AG04449 (cell line): ENCODE data around the gene FBXO46.
A peak's percentile ranks its signal among the peaks of the same experiment; 100 is the strongest.

Experiments used
- CTCF ChIA-PET: fragments of 350-600 bp; formaldehyde crosslinking; extraction: SDS; loops from one replicate; lab custom pipeline; 2021; ENCODE audit warnings: antibody characterized with exemption; lab: Yijun Ruan, JAX
- POLR2A ChIA-PET: fragments of 400-600, 350-600 bp; formaldehyde crosslinking; extraction: SDS; loops from one replicate; lab custom pipeline; 2020; ENCODE audit warnings: antibody characterized with exemption, inconsistent platforms; lab: Yijun Ruan, JAX
- DNase-seq: peaks from one replicate; pipeline ENCODE4 v3.0.0-alpha.2; 2010; ENCODE audit warnings: low read depth, low spot score
- H3K4me3 ChIP-seq: 2 replicates; pipeline ENCODE4 v1.5.1; 2011; ENCODE audit warnings: low read depth, mild to moderate bottlenecking, control low read depth, low read length
- CTCF ChIP-seq: IDR thresholded peaks from one replicate; pipeline ENCODE4 v1.5.1; 2011; ENCODE audit warnings: mild to moderate bottlenecking, moderate library complexity, low read length, control low read depth, inconsistent platforms; ENCODE audit not compliant: insufficient read depth; ENCODE audit errors: missing control alignments

The FBXO46 gene

GRCh38 chr19:45668342-45668871, 62.3 kb downstream of the FBXO46 start:
- TF ChIP-seq CTCF: no peak
- ChIA-PET CTCF (interaction anchor here (0.9 to 3.7 kb wide), 5 partner anchors 10 to 26 kb away, joined by 3 to 25 read pairs (median 5); partner anchors contain the start of gene QPCTL), POLR2A (interaction anchor here (1.0 kb wide), 1 partner anchor 26 kb away, joined by 3 read pairs; no protein-coding TSS in a partner anchor)
- DNase-seq: no peak
- H3K4me3 ChIP-seq: peak overlapping the region; percentile 59

GRCh38 chr19:45667620-45668341, 62.9 kb downstream of the FBXO46 start, which contains the start of gene GIPR:
GIPR (plus strand) TSS chr19:45668221; CDS start chr19:45669521, 1,300 bp downstream.
- DNase-seq: no peak
- H3K4me3 ChIP-seq: peak within 1 kb of the TSS; percentile 59
- CTCF ChIA-PET: interaction anchor here (0.9 to 3.7 kb wide), 5 partner anchors 13 to 26 kb away, joined by 3 to 25 read pairs (median 5); partner anchors contain the start of gene QPCTL
- TF ChIP-seq CTCF: no peak
- POLR2A ChIA-PET: interaction anchor here (0.6 kb wide), 1 partner anchor 12 kb away, joined by 3 read pairs; no protein-coding TSS in a partner anchor

GRCh38 chr19:45664575-45664974, 66.1 kb downstream of the FBXO46 start:
- no peak overlapping the region for H3K4me3 ChIP-seq
- no peak for DNase-seq
- ChIA-PET CTCF (no interaction called here), POLR2A (no interaction called here)
- no peak for TF ChIP-seq CTCF

- ChIA-PET CTCF (no interaction called here), POLR2A (no interaction called here)
- DNase-seq: no peak
- no peak for TF ChIP-seq CTCF
- H3K4me3 ChIP-seq: no peak overlapping the region
These were observed 66.9 kb downstream of the FBXO46 start for GRCh38 chr19:45663800-45664199.

GRCh38 chr19:45660636-45661035, 70.1 kb downstream of the FBXO46 start:
- H3K4me3 ChIP-seq: no peak overlapping the region
- DNase-seq: no peak
- no peak for TF ChIP-seq CTCF
- CTCF ChIA-PET: interaction anchor here (1.4 to 1.9 kb wide), 4 partner anchors 8 to 19 kb away, joined by 3 to 7 read pairs (median 4); no protein-coding TSS in a partner anchor
- POLR2A ChIA-PET: no interaction called here
